H1 (cell line): ENCODE data around the gene POLR2I. TPM values are rescaled to one million over a fixed set of nuclear protein-coding genes. Genes with fewer than 3 reads are reported as not detected.
A peak's percentile ranks its signal among the peaks of the same experiment; 100 is the strongest.

Source experiments
- ASH2L ChIP-seq: fragments of 200-600, 300-600 bp; sonication (generic); IDR thresholded peaks from one replicate; pipeline ENCODE4 v1.7.1; 2017; ENCODE audit warnings: low read length
- CBX8 ChIP-seq: fragments of 300-800, 300-1000 bp; sonication (generic); IDR thresholded peaks from 2 replicates; pipeline ENCODE4 v1.7.1; 2016; ENCODE audit warnings: low read depth, low read length, borderline replicate concordance
- CHD2 ChIP-seq: IDR thresholded peaks from 2 replicates; pipeline ENCODE4 v1.6.1; 2012; ENCODE audit warnings: low read length, improper control_type of control experiment
- CREB1 ChIP-seq: IDR thresholded peaks from 2 replicates; pipeline ENCODE4 v1.6.1; 2012; ENCODE audit warnings: inconsistent platforms
- CTCF ChIP-seq, 3 experiments: IDR thresholded peaks; 1 replicate in 2 of 3; 2 replicates in 1 of 3; pipeline versions ENCODE4 v1.5.1 to v1.6.1; 2011; ENCODE audit warnings: low read length in 3 of 3, mild to moderate bottlenecking in 3 of 3, inconsistent platforms in 2 of 3, low read depth in 1 of 3, moderate library complexity in 1 of 3; ENCODE audit not compliant: insufficient read depth in 1 of 3; ENCODE audit errors: control extremely low read depth in 1 of 3
- E2F6 ChIP-seq: IDR thresholded peaks from 2 replicates; pipeline ENCODE4 v1.6.1; 2012; ENCODE audit warnings: inconsistent platforms
- EGR1 ChIP-seq: IDR thresholded peaks from 2 replicates; pipeline ENCODE4 v1.6.1; 2011; ENCODE audit warnings: low read depth, low read length, borderline replicate concordance
- GTF2F1 ChIP-seq: IDR thresholded peaks from 2 replicates; pipeline ENCODE4 v1.6.1; 2012; ENCODE audit warnings: low read depth, low read length, improper control_type of control experiment, borderline replicate concordance
- HDAC6 ChIP-seq: IDR thresholded peaks from one replicate; pipeline ENCODE4 v1.7.1; 2012; ENCODE audit warnings: low read depth, mild to moderate bottlenecking, inconsistent platforms, low read length, moderate library complexity
- KDM4A ChIP-seq: IDR thresholded peaks from one replicate; pipeline ENCODE4 v1.7.1; 2012; ENCODE audit warnings: low read depth, mild to moderate bottlenecking, moderate library complexity, low read length, inconsistent platforms; ENCODE audit not compliant: severe bottlenecking
- MAFK ChIP-seq: IDR thresholded peaks from 2 replicates; pipeline ENCODE4 v1.6.1; 2012; ENCODE audit warnings: low read depth, mild to moderate bottlenecking, improper control_type of control experiment, low read length
- POLR2A ChIP-seq, 2 experiments: IDR thresholded peaks; 1 replicate in 1 of 2; 2 replicates in 1 of 2; pipeline ENCODE4 v1.6.1; 2011; ENCODE audit warnings: low read depth in 2 of 2, low read length in 2 of 2, mild to moderate bottlenecking in 2 of 2; ENCODE audit errors: control extremely low read depth in 1 of 2
- SP1 ChIP-seq: IDR thresholded peaks from 2 replicates; pipeline ENCODE4 v1.6.1; 2011; ENCODE audit warnings: low read depth, low read length
- SP2 ChIP-seq: IDR thresholded peaks from 2 replicates; pipeline ENCODE4 v1.6.1; 2012; ENCODE audit warnings: mild to moderate bottlenecking, low read length, inconsistent platforms
- TAF1 ChIP-seq: IDR thresholded peaks from 2 replicates; pipeline ENCODE4 v1.6.1; 2011; ENCODE audit warnings: mild to moderate bottlenecking, low read depth, low read length
- TAF7 ChIP-seq: optimal IDR thresholded peaks from 2 replicates; pipeline ENCODE3; 2011; ENCODE audit warnings: low read depth, mild to moderate bottlenecking, inconsistent platforms, low read length, moderate library complexity, borderline replicate concordance
- TCF12 ChIP-seq: IDR thresholded peaks from 2 replicates; pipeline ENCODE4 v1.6.1; 2011; ENCODE audit warnings: low read depth, mild to moderate bottlenecking, low read length
- USF2 ChIP-seq: IDR thresholded peaks from 2 replicates; pipeline ENCODE4 v1.6.1; 2011; ENCODE audit warnings: low read length, improper control_type of control experiment
- YY1 ChIP-seq: IDR thresholded peaks from 2 replicates; pipeline ENCODE4 v1.6.1; 2011; ENCODE audit warnings: low read depth, mild to moderate bottlenecking, low read length
- polyA plus RNA-seq, 7 experiments: library from polyadenylated mRNA; depleted of rRNA in 3 of 7; stranded (reverse) in 5 of 7; unstranded in 2 of 7; fragments of >200 nt in 5 of 7; fragments of 200-250 nt in 2 of 7; gene quantifications; 1 replicate in 5 of 7; 2 replicates in 1 of 7; 4 replicates in 1 of 7; pipeline versions ENCODE4 v1.2.1 to v1.2.3, GENCODE V29; 2011 to 2013; ENCODE audit warnings: missing spikeins in 2 of 7, mixed read lengths in 2 of 7
- total RNA-seq: library from RNA; stranded (reverse); fragmentation: NEBNext Ultra II Directional; extraction: Animal tissue kit (Norgen Biotek cat#: 25700); gene quantifications from 2 replicates; pipeline ENCODE4 v1.2.1, GENCODE V29; 2021

The POLR2I gene
- total and polyA plus RNA-seq, 2 of the 8 experiments (the other 6 are each of a cell fraction or from before 2014, with no cell fraction given): 143 to 150 TPM

GRCh38 chr19:36114721-36115452 is at the start of gene POLR2I (continued):
- TF ChIP-seq HDAC6 (no peak), TAF7 (peak; percentile 64), YY1 (peak; percentile 69; the same call in 1 of the 2 replicates), E2F6 (peak; percentile 96), POLR2A (IDR thresholded peaks at IDR 0.05; ENCODE audit: control extremely low read depth in 1 of 2, low read depth in 2 of 2, low read length in 2 of 2) (peak in 1 of 2 experiments; percentile 70; a peak in 2 of 3 replicates), EGR1 (no peak), TCF12 (0 out of 2 replicates have a peak, but pooled peaks have one; percentile 32), MAFK (no peak), CHD2 (peak; percentile 82), KDM4A (peak; percentile 85), TAF1 (peak; percentile 70), USF2 (peak; percentile 75), CBX8 (no peak), SP1 (peak; percentile 92), ASH2L (peak; percentile 79), SP2 (peak; percentile 15; the same call in 1 of the 2 replicates), CTCF (IDR thresholded peaks at IDR 0.05; ENCODE audit: control extremely low read depth in 1 of 3, insufficient read depth in 1 of 3, low read depth in 1 of 3, low read length in 3 of 3) (no peak), CREB1 (peak; percentile 65; the same call in 1 of the 2 replicates), GTF2F1 (0 out of 2 replicates have a peak, but pooled peaks have one; percentile 64)
